Esophagus (tissue), 2 donors: Measurements from ENCODE around the gene TBC1D8B. TPM values are rescaled to one million over a fixed set of nuclear protein-coding genes. Genes with fewer than 3 reads are reported as not detected.
"Not testable (repeated sequence)": the region's sequence is repeated elsewhere in the genome, so short reads cannot be mapped to it uniquely, and the experiment has no call there.

Experiments used
- H3K27ac ChIP-seq, 2 donors: one replicate each; pipeline ENCODE4 v1.5.1; 2013; ENCODE audit warnings: low read depth in 2 of 2, mild to moderate bottlenecking in 2 of 2, inconsistent platforms in 1 of 2, low read length in 1 of 2, moderate library complexity in 1 of 2
- H3K27me3 ChIP-seq, 2 donors: one replicate each; pipeline ENCODE4 v1.6.1; 2013; ENCODE audit warnings: low read length in 2 of 2, control low read depth in 1 of 2, mild to moderate bottlenecking in 1 of 2; ENCODE audit not compliant: insufficient read depth in 2 of 2, control insufficient read depth in 1 of 2
- H3K36me3 ChIP-seq, 2 donors: one replicate each; pipeline ENCODE4 v1.6.1; 2013; ENCODE audit warnings: low read length in 1 of 2; ENCODE audit not compliant: control insufficient read depth in 2 of 2, insufficient read depth in 2 of 2
- H3K4me1 ChIP-seq, 2 donors: one replicate each; pipeline ENCODE4 v1.6.1; 2013; ENCODE audit warnings: low read length in 1 of 2; ENCODE audit not compliant: control insufficient read depth in 2 of 2, insufficient read depth in 2 of 2
- H3K4me3 ChIP-seq, 2 donors: one replicate each; pipeline ENCODE4 v1.5.1; 2013; ENCODE audit warnings: low read length in 2 of 2, mild to moderate bottlenecking in 2 of 2, low read depth in 1 of 2, moderate library complexity in 1 of 2
- H3K9me3 ChIP-seq, 2 donors: one replicate each; pipeline ENCODE4 v1.6.1; 2013; ENCODE audit warnings: mild to moderate bottlenecking in 2 of 2, low read depth in 1 of 2, low read length in 1 of 2, moderate library complexity in 1 of 2; ENCODE audit not compliant: control insufficient read depth in 2 of 2, insufficient read depth in 1 of 2
- WGBS, 2 donors: extraction: QIAGEN DNeasy Blood & Tissue Kit; methylation state at CpG; one replicate each; pipeline ENCODE4 v1.1.7; 2013; 5-methylcytosine and 5-hydroxymethylcytosine counted together
- polyA plus RNA-seq, 2 donors: library from polyadenylated mRNA; stranded (reverse); fragments of 200-250 nt; gene quantifications; one replicate each; pipeline ENCODE4 v1.2.3, GENCODE V29; 2013
- donor health status: healthy with polysubstance abuse.
- donor health status: Bipolar disorder and iron deficiency.

The TBC1D8B gene
- polyA plus RNA-seq, 2 donors, result 0.93 to 1.6 TPM

DNA sequence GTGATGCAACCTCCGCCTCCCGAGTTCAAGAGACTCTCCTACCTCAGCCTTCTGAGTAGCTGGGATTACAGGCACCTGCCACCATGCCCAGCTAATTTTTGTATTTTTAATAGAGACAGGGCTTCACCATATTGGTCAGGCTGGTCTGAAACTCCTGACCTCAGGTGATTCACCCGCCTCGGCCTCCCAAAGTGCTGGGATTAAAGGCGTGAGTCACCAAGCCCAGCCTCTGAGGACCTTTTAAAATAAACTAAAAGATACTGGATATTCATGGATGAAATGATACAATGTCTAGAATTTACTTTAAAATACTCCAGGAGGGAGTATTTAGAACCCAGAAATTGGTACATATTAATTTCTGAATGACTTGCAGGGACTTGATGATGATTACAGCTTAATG lies 10.5 kb downstream of the TBC1D8B start:
- H3K4me1 ChIP-seq, H3K4me3 ChIP-seq, H3K27ac ChIP-seq, H3K9me3 ChIP-seq, H3K36me3 ChIP-seq, H3K27me3 ChIP-seq: not testable (repeated sequence)
- WGBS, 2 donors, result 78 to 79% methylated on average over 5 of the region's 5 CpGs

DNA sequence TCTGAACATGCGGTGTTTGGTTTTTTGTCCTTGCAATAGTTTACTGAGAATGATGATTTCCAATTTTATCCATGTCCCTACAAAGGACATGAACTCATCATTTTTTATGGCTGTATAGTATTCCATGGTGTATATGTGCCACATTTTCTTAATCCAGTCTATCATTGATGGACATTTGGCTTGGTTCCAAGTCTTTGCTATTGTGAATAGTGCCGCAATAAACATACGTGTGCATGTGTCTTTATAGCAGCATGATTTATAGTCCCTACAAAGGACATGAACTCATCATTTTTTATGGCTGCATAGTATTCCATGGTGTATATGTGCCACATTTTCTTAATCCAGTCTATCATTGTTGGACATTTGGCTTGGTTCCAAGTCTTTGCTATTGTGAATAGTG lies 11.6 kb downstream of the TBC1D8B start:
- not testable (repeated sequence) for H3K36me3 ChIP-seq, H3K9me3 ChIP-seq, H3K27me3 ChIP-seq, H3K4me1 ChIP-seq, H3K27ac ChIP-seq, H3K4me3 ChIP-seq
- WGBS, 2 donors, result 92 to 98% methylated on average over 3 of the region's 3 CpGs

DNA sequence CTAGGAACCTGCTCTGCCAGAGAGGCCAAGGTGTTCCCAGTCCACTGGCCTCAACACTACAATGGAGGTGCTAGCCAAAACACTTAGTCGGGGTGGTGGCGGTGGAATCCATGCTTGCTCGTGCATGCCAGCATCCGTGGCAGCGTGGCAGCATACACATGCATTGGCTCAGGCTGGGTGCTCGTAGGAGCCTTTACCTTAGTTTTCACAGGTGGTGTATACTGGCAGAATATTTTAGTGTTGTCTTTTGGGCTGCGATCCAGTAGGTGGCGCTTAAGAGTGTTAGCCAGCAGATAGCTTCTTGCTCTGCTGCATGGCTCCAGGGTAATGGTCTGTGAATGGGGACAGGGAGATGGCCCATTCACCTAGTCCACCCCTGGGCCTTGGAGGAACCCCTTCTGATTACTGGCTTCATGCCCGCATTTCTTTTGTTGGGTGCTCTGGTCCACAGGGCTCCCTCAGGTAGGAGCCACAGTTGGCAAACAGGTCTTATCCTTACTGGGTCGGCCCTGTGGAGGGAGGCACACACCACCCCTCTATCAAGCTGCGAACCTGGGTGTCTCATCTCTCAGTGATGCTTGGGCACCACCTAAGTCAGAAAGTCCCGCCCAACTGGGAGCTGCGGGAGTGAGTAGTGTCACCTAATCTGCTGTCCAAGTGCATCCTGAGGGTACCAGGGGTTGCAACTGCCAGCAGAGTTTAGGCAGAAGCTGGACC lies 60.7 kb downstream of the TBC1D8B start:
- H3K36me3 ChIP-seq, result no peaks in the 10 kb centered on the region
- WGBS, 2 donors, result 57 to 74% methylated on average over 13 of the region's 13 CpGs

DNA sequence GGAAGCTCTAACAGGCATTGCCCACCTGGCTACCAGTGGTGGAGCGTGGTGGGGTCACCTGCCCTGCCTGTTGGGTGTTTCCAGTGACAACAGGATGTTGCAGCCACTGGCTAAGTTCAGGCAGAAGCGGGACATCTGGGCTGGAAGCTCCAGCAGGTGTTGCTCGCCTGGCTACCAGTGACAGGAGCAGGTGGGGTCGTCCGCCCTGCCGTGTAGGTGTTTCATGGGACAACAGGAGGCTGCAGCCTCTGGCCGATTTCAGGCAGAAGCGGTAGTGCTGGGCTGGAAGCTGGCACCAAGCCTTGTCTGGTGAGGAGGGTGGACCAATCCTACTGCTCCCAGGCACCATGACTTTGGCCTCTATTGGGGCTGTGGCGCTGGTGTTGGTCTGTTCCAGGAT lies 61.2 kb downstream of the TBC1D8B start:
- Histone ChIP-seq H3K27me3 (no peaks in the 10 kb centered on the region), H3K4me3 (no peak overlapping the region), H3K27ac (no peak overlapping the region), H3K36me3 (no peaks in the 10 kb centered on the region), H3K4me1 (no peaks in the 10 kb centered on the region), H3K9me3 (no peaks in the 10 kb centered on the region)
- WGBS, 2 donors, result 79 to 94% methylated on average over 9 of the region's 9 CpGs

More for the DNA sequence above, 60.7 kb downstream of the TBC1D8B start:
- H3K27me3 ChIP-seq, result no peaks in the 10 kb centered on the region
- H3K4me3 ChIP-seq, result no peak overlapping the region
- H3K27ac ChIP-seq, result no peak overlapping the region
- no peaks in the 10 kb centered on the region for H3K4me1 ChIP-seq
- H3K9me3 ChIP-seq, result no peaks in the 10 kb centered on the region

DNA sequence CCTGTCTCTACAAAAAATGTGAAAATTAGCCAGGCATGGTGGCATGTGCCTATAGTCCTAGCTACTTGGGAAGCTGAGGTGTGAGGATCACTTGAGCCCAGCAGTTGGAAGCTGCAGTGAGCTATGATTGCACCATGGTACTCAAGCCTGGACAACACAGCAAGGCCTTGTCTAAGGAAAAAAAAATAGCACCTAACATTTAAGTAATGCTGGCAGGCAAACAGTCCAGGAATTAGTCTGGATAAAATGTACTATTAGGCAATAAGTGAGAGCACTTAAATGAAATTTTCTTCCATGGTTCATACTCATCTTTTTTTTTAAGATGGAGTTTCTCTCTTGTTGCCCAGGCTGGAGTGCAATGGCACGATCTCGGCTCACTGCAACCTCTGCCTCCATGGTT lies 70.3 kb downstream of the TBC1D8B start:
- H3K4me3 ChIP-seq, H3K27ac ChIP-seq, H3K4me1 ChIP-seq, H3K9me3 ChIP-seq, H3K27me3 ChIP-seq, H3K36me3 ChIP-seq: not testable (repeated sequence)
- WGBS, 2 donors, result 95 to 98% methylated on average over 2 of the region's 2 CpGs

DNA sequence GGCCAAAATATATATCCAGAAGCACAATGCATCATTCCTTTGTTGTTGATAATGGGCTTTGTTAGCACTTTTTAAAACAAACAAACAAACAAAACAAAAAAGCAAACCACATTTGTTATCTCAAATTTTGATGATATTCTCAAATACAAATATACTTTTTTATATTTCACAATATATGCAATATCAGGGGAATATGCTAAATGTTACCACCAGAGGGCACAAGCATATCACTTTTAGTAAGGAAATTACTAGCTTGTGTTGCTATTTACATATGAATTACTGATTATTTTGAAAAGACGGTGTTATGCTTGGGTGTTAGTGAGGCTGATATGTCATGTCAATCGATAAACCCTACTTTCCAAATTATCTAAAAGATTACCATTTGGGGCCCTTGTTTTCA lies 71.6 kb downstream of the TBC1D8B start:
- Histone ChIP-seq H3K27ac (no peak overlapping the region), H3K27me3 (no peaks in the 10 kb centered on the region), H3K9me3 (no peaks in the 10 kb centered on the region), H3K4me3 (no peak overlapping the region), H3K36me3 (peaks cover 0 to 2% of the 10 kb centered on the region in 2 donors), H3K4me1 (no peaks in the 10 kb centered on the region)
- WGBS, 2 donors, result 54 to 56% methylated on average over 2 of the region's 2 CpGs

DNA sequence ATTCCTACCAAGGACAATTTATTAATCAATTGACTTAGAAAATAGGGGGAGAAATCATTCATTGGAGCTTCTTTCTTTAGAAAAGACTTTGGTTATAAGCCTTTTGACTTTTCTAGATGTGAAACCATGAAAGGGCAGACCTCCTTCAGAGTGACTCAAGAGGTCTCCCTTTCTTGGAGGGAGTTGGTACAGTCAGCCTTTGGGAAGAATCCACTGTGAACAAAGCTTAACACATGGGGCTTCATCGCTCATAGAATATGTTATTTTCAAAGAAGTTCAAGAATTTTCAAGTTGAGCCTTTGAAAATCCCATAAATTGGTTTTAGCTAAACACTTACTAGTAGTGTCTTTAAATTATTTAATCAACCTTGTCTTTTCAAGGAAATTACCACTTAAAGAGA lies 72.7 kb downstream of the TBC1D8B start:
- no peaks in the 10 kb centered on the region for H3K9me3 ChIP-seq
- H3K4me3 ChIP-seq, result no peak overlapping the region
- peaks cover 0 to 2% of the 10 kb centered on the region in 2 donors for H3K36me3 ChIP-seq
- H3K4me1 ChIP-seq, result no peaks in the 10 kb centered on the region
- WGBS, 2 donors, result 60 to 88% methylated on average over 1 of the region's 1 CpG
- H3K27me3 ChIP-seq, result no peaks in the 10 kb centered on the region
- H3K27ac ChIP-seq, result no peak overlapping the region

DNA sequence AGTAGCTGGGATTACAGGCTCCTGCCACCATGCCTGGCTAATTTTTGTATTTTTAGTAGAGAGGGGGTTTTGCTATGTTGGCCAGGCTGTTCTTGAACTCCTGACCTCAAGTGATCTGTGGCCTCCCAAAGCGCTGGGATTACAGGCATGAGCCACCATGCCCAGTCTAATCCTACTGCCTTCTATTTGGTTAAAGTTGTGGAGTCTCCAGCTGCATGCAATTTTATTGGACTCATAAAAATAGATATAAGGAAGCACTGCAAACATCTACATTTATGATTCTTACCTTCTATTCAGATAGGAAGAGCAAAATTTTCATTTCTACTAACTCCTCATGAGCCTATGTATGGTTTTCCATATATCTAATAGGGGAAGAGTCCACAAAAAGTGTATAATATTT lies 87.0 kb downstream of the TBC1D8B start:
- H3K27me3 ChIP-seq, result peaks cover 0 to 16% of the 10 kb centered on the region in 2 donors
- no peak overlapping the region for H3K27ac ChIP-seq
- 83 to 92% methylated on average over 1 of the region's 1 CpG for WGBS, 2 donors

DNA sequence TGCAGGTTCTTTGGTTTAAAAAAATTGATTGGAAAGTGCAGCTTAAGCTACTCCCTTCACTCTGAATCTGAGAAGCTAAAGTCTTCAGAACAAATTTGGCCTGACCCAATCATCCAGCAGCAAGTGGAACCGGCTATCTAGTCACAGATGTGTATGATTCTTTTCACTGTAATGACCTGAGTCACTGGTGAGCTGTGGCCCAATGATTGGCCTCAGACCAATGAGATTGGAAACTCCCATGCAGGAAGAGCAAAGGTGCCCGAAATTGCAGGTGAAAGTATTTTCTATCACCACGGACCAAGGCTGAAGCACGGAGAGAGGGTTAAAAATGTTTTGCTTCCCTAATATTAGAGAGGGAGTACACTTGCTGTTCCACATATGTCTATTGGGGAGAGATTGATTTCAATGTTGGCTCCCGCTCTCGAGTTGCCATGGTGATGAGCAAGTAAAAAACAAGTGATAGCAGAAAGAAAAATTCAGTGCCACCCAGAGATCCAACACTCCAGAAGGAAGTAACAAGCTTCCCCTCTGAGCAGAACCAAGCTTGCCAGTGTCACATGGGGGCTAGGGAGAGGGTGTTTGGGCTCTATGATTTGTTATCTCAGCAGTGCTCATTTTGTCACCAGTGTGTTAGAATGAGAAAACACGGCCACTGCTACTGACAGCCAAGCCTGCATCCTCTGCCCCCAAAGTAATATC lies 89.4 kb downstream of the TBC1D8B start:
- Histone ChIP-seq H3K4me3 (no peak overlapping the region), H3K4me1 (no peaks in the 10 kb centered on the region), H3K27me3 (peaks cover 0 to 16% of the 10 kb centered on the region in 2 donors), H3K9me3 (no peaks in the 10 kb centered on the region), H3K36me3 (no peaks in the 10 kb centered on the region), H3K27ac (no peak overlapping the region)
- WGBS, 2 donors, result 54 to 61% methylated on average over 7 of the region's 7 CpGs

More for the DNA sequence above, 87.0 kb downstream of the TBC1D8B start:
- no peaks in the 10 kb centered on the region for H3K36me3 ChIP-seq
- no peak overlapping the region for H3K4me3 ChIP-seq
- no peaks in the 10 kb centered on the region for H3K9me3 ChIP-seq
- no peaks in the 10 kb centered on the region for H3K4me1 ChIP-seq

DNA sequence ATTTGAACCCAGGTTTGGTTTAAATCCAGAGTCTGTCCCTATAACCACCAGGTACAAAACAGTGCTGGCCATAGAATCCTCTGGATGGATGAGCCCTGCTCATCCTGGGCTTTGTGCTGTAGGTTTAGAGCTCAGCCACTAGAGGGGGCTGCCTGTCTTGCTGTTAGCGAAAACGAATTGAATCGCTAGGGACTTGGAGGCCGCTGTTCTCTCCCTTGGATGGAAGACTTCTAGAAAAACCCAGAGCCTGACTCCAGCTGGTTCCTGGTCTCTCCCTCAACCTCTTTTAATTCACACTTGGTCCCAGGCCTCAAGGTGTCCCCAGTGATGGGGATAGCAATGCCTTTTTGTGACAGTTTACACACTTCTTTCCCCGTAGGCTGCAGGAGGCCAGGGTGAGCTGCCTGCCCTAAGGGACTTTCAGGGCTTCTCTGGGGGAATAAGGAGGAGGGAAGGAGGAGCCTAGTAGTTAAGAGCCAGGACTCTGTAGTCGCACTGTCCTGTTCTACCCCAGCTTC lies 92.0 kb downstream of the TBC1D8B start:
- H3K27ac ChIP-seq, result no peak overlapping the region
- H3K27me3 ChIP-seq, result peaks cover 0 to 13% of the 10 kb centered on the region in 2 donors
- no peak overlapping the region for H3K4me3 ChIP-seq
- H3K4me1 ChIP-seq, result no peaks in the 10 kb centered on the region
- no peaks in the 10 kb centered on the region for H3K9me3 ChIP-seq
- no peaks in the 10 kb centered on the region for H3K36me3 ChIP-seq
- WGBS, 2 donors, result 17% methylated on average over 6 of the region's 6 CpGs
